GM10266 (cell line): Measurements from ENCODE around the gene TAF11L10.
"Not testable (repeated sequence)": the region's sequence is repeated elsewhere in the genome, so short reads cannot be mapped to it uniquely, and the experiment has no call there.

ENCODE experiments used
- DNase-seq: peaks from one replicate; pipeline ENCODE4 v3.0.0; 2012; ENCODE audit errors: extremely low spot score
- CTCF ChIP-seq: IDR thresholded peaks from 2 replicates; pipeline ENCODE4 v1.5.1; 2012; ENCODE audit warnings: mild to moderate bottlenecking, low read depth; ENCODE audit not compliant: control insufficient read depth, insufficient read depth; ENCODE audit errors: missing control alignments

The TAF11L10 gene

GRCh38 chr5:17604951-17605350 lies 7.3 kb upstream of the TAF11L10 start:
- DNase-seq, result no peak
- TF ChIP-seq CTCF, result no peak

GRCh38 chr5:17603880-17604279 lies 6.3 kb upstream of the TAF11L10 start, which contains the start of gene TAF11L11:
TSS of gene TAF11L11 (plus strand) at chr5:17604183.
- not testable (repeated sequence) for DNase-seq

- DNase-seq, result not testable (repeated sequence)
Observed at GRCh38 chr5:17594255-17594654, 3.4 kb downstream of the TAF11L10 start, which contains the start of gene TAF11L9. TSS of gene TAF11L9 (minus strand) at chr5:17594394.

GRCh38 chr5:17590860-17591259 lies 6.8 kb downstream of the TAF11L10 start, which contains the start of gene TAF11L8:
TSS of gene TAF11L8 (minus strand) at chr5:17590960.
- not testable (repeated sequence) for DNase-seq

- not testable (repeated sequence) for DNase-seq
Observed at GRCh38 chr5:17585658-17586057, 12.0 kb downstream of the TAF11L10 start, which contains the start of gene TAF11L7. TSS of gene TAF11L7 (minus strand) at chr5:17585758.
